GM12892 (cell line): Measurements from ENCODE around the gene PNPLA5.
"Not testable (repeated sequence)": the region's sequence is repeated elsewhere in the genome, so short reads cannot be mapped to it uniquely, and the experiment has no call there.

Experiments used
- DNase-seq: peaks from one replicate; pipeline ENCODE4 v3.0.0; 2011; ENCODE audit not compliant: insufficient read length
- FAIRE-seq: peaks from 2 replicates; lab custom pipeline; 2011; peaks lifted over from hg19 to GRCh38; lab: Jason Lieb, UNC
- POLR2A ChIP-seq: IDR thresholded peaks from 2 replicates; pipeline ENCODE4 v1.6.1; 2011; ENCODE audit warnings: low read depth, low read length, control low read depth
- POLR2AphosphoS5 ChIP-seq: IDR thresholded peaks from 2 replicates; pipeline ENCODE4 v1.6.1; 2011; ENCODE audit warnings: low read depth, low read length, control low read depth
- TAF1 ChIP-seq: IDR thresholded peaks from 2 replicates; pipeline ENCODE4 v1.6.1; 2011; ENCODE audit warnings: low read depth, mild to moderate bottlenecking, control low read depth, low read length, borderline replicate concordance

The PNPLA5 gene

GRCh38 chr22:43878079-43878795, 13.6 kb downstream of the PNPLA5 start:
- FAIRE-seq (no peak), DNase-seq (no peak)
- no peak for TF ChIP-seq POLR2A
- no peak for TF ChIP-seq TAF1
- TF ChIP-seq POLR2AphosphoS5 = no peak

DNA sequence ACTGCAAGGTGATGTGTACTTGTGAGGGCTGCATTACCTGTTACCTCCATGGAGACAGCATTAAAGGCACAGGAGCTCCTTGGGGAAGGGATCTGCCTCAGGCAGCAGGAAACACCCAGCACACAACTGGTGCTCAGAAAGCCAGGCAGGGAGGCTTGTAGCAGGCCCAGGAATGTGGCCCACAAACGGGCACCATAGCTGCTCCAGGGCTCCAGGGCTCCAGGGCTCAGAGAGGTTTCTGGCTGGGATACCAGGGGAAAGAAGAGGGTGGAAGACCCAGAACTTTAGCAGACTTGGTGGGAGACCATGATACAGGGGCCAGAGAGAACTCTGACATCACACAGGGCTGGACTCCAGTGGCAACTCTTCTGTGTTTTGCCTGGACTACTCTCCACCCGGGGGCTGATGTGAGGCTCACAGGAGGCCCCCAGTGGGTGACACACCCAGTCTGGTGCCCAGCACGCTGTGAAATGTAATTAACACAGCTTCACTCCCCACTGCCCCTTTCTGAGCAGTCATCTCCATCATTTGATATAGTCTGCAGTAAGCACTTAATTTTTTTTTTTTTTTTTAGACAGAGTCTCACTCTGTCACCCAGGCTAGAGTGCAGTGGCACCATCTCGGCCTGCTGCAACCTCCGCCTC, 14.8 kb downstream of the PNPLA5 start:
- TF ChIP-seq POLR2A (no peak), POLR2AphosphoS5 (no peak), TAF1 (no peak)
- DNase-seq (no peak), FAIRE-seq (no peak)

DNA sequence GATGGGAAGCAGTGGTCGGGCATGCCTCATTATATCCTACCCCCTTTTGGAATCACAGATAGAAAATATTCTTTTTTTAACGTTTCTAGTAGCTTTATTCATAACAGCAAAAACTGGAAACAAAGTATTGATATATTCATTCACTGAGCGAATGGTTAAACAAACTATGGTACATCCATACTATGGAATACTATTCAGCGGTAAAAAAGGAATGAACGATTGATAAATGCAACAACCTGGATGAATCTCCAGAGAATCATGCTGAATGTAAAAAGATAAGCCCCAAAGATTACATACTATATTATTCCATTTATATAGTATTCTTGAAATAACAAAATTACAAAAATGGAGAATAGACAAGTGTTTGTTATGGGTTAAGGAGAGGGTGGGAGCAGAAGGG, 22.0 kb downstream of the PNPLA5 start:
- TF ChIP-seq POLR2AphosphoS5 (no peak), POLR2A (no peak), TAF1 (no peak)
- no peak for FAIRE-seq

GRCh38 chr22:43869001-43869400, 22.8 kb downstream of the PNPLA5 start:
- FAIRE-seq, DNase-seq: not testable (repeated sequence)

More for the DNA sequence above, 22.0 kb downstream of the PNPLA5 start:
- DNase-seq = no peak

GRCh38 chr22:43867839-43868635, 23.8 kb downstream of the PNPLA5 start:
- DNase-seq (no peak), FAIRE-seq (no peak)
- TF ChIP-seq POLR2A (no peak), TAF1 (no peak), POLR2AphosphoS5 (no peak)

DNA sequence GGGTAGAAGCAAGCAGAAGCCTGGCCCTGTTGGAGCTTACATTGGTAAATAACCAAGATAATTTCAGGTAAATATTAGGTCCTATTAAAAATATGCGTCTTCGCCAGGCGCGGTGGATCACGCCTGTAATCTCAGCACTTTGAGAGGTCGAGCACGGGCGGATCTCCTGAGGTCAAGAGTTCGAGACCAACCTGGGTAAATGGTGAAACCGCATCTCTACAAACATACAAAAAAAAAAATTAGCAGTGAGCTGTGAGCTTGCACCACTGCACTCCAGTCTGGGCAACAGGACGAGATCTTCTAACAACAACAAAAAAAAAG, 29.0 kb downstream of the PNPLA5 start:
- DNase-seq (no peak), FAIRE-seq (no peak)
- TF ChIP-seq TAF1 (no peak), POLR2AphosphoS5 (no peak), POLR2A (no peak)

DNA sequence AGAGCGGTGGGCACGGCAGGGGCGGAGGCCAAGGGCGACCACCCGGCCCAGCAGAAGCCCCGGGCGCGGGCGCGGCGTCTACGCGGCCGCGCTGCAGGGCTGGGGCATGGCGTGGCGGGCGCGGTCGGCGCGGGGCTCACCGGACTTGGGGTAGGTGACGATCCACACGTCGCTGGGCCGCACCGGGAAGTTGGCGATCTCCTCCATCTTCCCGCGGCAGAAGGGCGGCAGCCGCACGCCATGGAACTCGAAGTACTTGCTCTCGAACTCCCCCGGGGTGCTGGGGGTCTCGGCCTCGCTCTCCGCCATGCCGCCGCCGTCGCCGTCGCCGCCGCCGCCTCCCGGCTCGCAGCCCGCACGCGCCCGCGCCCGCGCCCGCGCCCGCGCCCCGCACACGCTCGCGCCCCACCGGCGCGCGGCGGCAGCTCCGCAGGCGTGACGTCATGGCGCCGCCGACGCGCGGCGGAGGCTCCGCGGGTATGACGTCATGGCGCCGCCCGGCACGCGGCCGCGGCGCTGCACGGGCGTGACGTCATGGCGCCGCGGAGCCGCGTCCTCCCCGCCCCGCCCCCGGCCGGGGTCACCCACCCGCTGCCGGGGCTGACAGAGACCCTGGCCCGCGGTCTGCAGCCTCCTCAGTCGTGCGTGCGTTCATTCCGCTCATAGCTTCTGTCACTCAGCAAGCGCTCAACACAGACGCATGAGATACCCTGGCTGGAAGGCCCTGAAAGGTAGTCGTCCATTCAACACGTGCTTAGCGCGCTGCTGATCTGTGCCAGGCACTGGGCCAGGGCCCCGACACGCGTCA, 29.5 kb downstream of the PNPLA5 start, which contains the start of gene SULT4A1:
TSS of gene SULT4A1 (minus strand) at position 440 of the 808 bp plus-strand sequence. CDS start at position 309, 131 bp downstream.
- FAIRE-seq (no peak), DNase-seq (no peak)
- no peak for TF ChIP-seq POLR2AphosphoS5
- no peak for TF ChIP-seq POLR2A
- TF ChIP-seq TAF1 = no peak

DNA sequence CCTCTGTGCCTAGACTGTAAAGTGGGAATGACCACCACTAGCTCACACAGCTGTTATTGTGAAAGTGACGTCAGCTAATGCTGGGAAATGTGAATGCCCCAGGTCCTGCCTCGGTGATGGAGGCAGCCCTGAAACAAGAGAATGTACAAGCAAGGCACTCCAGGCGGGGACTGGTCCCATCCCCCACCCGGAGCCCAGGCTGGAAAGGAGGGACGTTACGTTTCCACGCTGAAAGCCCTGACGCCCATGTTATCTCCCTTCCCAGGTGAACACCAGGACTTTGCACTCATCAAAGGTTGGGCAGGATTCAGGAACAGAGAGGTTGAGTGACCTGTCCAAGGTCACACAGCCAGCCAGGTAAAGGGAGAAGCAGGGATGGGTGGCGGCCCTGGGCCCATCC, 30.3 kb downstream of the PNPLA5 start:
- TF ChIP-seq POLR2A = no peak
- DNase-seq (no peak), FAIRE-seq (no peak)

GRCh38 chr22:43860831-43861230, 31.0 kb downstream of the PNPLA5 start:
- DNase-seq = no peak
- no peak for FAIRE-seq
- TF ChIP-seq POLR2AphosphoS5 (no peak), POLR2A (no peak), TAF1 (no peak)

GRCh38 chr22:43860126-43860525, 31.7 kb downstream of the PNPLA5 start:
- TF ChIP-seq TAF1 (no peak), POLR2A (no peak), POLR2AphosphoS5 (no peak)
- DNase-seq = no peak
- no peak for FAIRE-seq

DNA sequence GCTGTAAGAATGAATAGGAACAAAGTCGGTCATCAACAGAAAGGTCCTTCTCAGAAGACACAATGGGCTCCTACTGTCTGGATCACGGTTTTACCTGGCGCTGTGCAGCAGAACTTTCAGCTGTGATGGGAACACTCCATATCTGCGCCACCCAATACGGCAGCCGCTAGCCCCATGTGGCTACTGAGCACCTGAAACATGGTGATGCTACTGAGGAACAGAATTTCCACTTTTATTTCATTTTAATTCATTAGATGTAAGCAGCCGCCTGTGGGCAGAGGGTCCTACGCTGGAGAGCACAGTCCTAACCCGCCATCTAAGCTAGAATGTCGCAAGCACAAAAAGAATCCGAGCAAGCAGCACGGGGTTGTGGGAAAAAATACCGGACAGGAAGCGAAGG, 32.2 kb downstream of the PNPLA5 start:
- DNase-seq (no peak), FAIRE-seq (no peak)

More for the DNA sequence above, 32.2 kb downstream of the PNPLA5 start:
- TF ChIP-seq TAF1 (no peak), POLR2AphosphoS5 (no peak), POLR2A (no peak)
